ENCODE measurements around the gene SLC4A2.
"Not testable (repeated sequence)": the region's sequence is repeated elsewhere in the genome, so short reads cannot be mapped to it uniquely, and the experiment has no call there.

Gene SLC4A2

GRCh38 chr7:151026771-151027727 is 32.3 kb upstream of the SLC4A2 start:
- not testable (repeated sequence) for DNase-seq

GRCh38 chr7:151027728-151028130 is 31.7 kb upstream of the SLC4A2 start:
- not testable (repeated sequence) for DNase-seq

GRCh38 chr7:151028131-151028947 is 31.1 kb upstream of the SLC4A2 start, which contains the start of gene ABCB8:
ABCB8 (plus strand) TSS chr7:151028450; CDS start chr7:151028516, 66 bp downstream.
- DNase-seq: peak; percentile 99

GRCh38 chr7:151028948-151029501 is 30.4 kb upstream of the SLC4A2 start:
- no peak for DNase-seq

GRCh38 chr7:151031011-151031410 is 28.4 kb upstream of the SLC4A2 start:
- DNase-seq: no peak

GRCh38 chr7:151032936-151033863 is 26.2 kb upstream of the SLC4A2 start:
- DNase-seq: no peak

GRCh38 chr7:151033864-151034249 is 25.5 kb upstream of the SLC4A2 start:
- no peak for DNase-seq

GRCh38 chr7:151034312-151035025 is 24.9 kb upstream of the SLC4A2 start:
- no peak for DNase-seq

GRCh38 chr7:151035026-151035717 is 24.2 kb upstream of the SLC4A2 start:
- DNase-seq: no peak

- DNase-seq: no peak
Observed at GRCh38 chr7:151035902-151036301, 23.5 kb upstream of the SLC4A2 start.

- DNase-seq: peak; percentile 26
Observed at GRCh38 chr7:151038951-151039849, 20.2 kb upstream of the SLC4A2 start.

GRCh38 chr7:151039850-151040548 is 19.4 kb upstream of the SLC4A2 start:
- DNase-seq: no peak

GRCh38 chr7:151040616-151041375 is 18.6 kb upstream of the SLC4A2 start:
- no peak for DNase-seq

- not testable (repeated sequence) for DNase-seq
Observed at GRCh38 chr7:151043449-151043848, 15.9 kb upstream of the SLC4A2 start.

GRCh38 chr7:151043959-151044358 is 15.4 kb upstream of the SLC4A2 start:
- DNase-seq: no peak

GRCh38 chr7:151045262-151045661 is 14.1 kb upstream of the SLC4A2 start:
- no peak for DNase-seq

GRCh38 chr7:151045967-151046366 is 13.4 kb upstream of the SLC4A2 start:
- DNase-seq: no peak

Measured in CD4-positive, alpha-beta T cell treated with Interleukin-12 subunit alpha and Interleukin-12 subunit beta, for 1 hour (primary cell).